Mesenchymal stem cell (in vitro differentiated cells and primary cell): Measurements from ENCODE around the gene RFTN1.

Experiments used
- DNase-seq: peaks from one replicate; pipeline ENCODE4 v3.0.0-alpha.2; 2013
- H2AFZ ChIP-seq: one replicate; pipeline ENCODE4 v1.6.1; 2013; ENCODE audit warnings: low read depth, mild to moderate bottlenecking, control low read depth, inconsistent platforms, low read length, moderate library complexity
- H2AK5ac ChIP-seq: 2 replicates; pipeline ENCODE4 v1.6.1; 2013; ENCODE audit warnings: low read length, moderate library complexity, mild to moderate bottlenecking, inconsistent platforms; ENCODE audit not compliant: severe bottlenecking
- H2BK120ac ChIP-seq: one replicate; pipeline ENCODE4 v1.6.1; 2013; ENCODE audit warnings: low read depth, mild to moderate bottlenecking, inconsistent platforms, low read length, moderate library complexity
- H2BK12ac ChIP-seq, 2 experiments: one replicate each; pipeline ENCODE4 v1.6.1; 2013; ENCODE audit warnings: inconsistent platforms in 2 of 2, low read length in 2 of 2, mild to moderate bottlenecking in 2 of 2, moderate library complexity in 2 of 2, control low read depth in 1 of 2
- H2BK15ac ChIP-seq: one replicate; pipeline ENCODE4 v1.6.1; 2013; ENCODE audit warnings: mild to moderate bottlenecking, low read depth, inconsistent platforms; ENCODE audit not compliant: poor library complexity, severe bottlenecking
- H2BK5ac ChIP-seq: 2 replicates; pipeline ENCODE4 v1.6.1; 2013; ENCODE audit warnings: low read depth, mild to moderate bottlenecking, low read length, control low read depth, inconsistent platforms; ENCODE audit not compliant: poor library complexity, severe bottlenecking
- H3K14ac ChIP-seq, 2 experiments: one replicate each; pipeline ENCODE4 v1.6.1; 2013; ENCODE audit warnings: inconsistent platforms in 2 of 2, low read length in 2 of 2, control low read depth in 1 of 2, mild to moderate bottlenecking in 1 of 2, moderate library complexity in 1 of 2
- H3K18ac ChIP-seq, 2 experiments: one replicate each; pipeline ENCODE4 v1.6.1; 2013; ENCODE audit warnings: inconsistent platforms in 2 of 2, low read length in 2 of 2, control low read depth in 1 of 2, low read depth in 1 of 2, mild to moderate bottlenecking in 1 of 2
- H3K23ac ChIP-seq, 2 experiments: one replicate each; pipeline ENCODE4 v1.6.1; 2013; ENCODE audit warnings: inconsistent platforms in 2 of 2, low read length in 2 of 2, mild to moderate bottlenecking in 2 of 2, moderate library complexity in 2 of 2, control low read depth in 1 of 2
- H3K27ac ChIP-seq: 2 replicates; pipeline ENCODE4 v1.5.1; 2013; ENCODE audit warnings: mild to moderate bottlenecking, moderate library complexity, low read length, control low read depth, inconsistent platforms; ENCODE audit not compliant: poor library complexity, severe bottlenecking
- H3K27me3 ChIP-seq, 2 experiments: 2 replicates each; pipeline versions ENCODE4 v1.6.1 to v1.7.0; 2013; ENCODE audit warnings: low read length in 2 of 2, mild to moderate bottlenecking in 2 of 2, moderate library complexity in 2 of 2, control low read depth in 1 of 2, inconsistent platforms in 1 of 2; ENCODE audit not compliant: control insufficient read depth in 1 of 2, insufficient read depth in 1 of 2
- H3K36me3 ChIP-seq, 2 experiments: 2 replicates each; pipeline versions ENCODE4 v1.6.1 to v1.7.0; 2013; ENCODE audit warnings: low read length in 2 of 2, control low read depth in 1 of 2, inconsistent platforms in 1 of 2, low read depth in 1 of 2, mild to moderate bottlenecking in 1 of 2; ENCODE audit not compliant: insufficient read depth in 2 of 2, control insufficient read depth in 1 of 2
- H3K4ac ChIP-seq, 2 experiments: one replicate each; pipeline ENCODE4 v1.6.1; 2013; ENCODE audit warnings: inconsistent platforms in 2 of 2, low read length in 2 of 2, mild to moderate bottlenecking in 2 of 2, moderate library complexity in 2 of 2, control low read depth in 1 of 2, low read depth in 1 of 2
- H3K4me1 ChIP-seq: 2 replicates; pipeline ENCODE4 v1.6.1; 2013; ENCODE audit warnings: low read depth, low read length, control low read depth; ENCODE audit not compliant: control insufficient read depth, insufficient read depth
- H3K4me2 ChIP-seq: 2 replicates; pipeline ENCODE4 v1.6.1; 2013; ENCODE audit warnings: low read length, mild to moderate bottlenecking, inconsistent platforms; ENCODE audit not compliant: poor library complexity, severe bottlenecking
- H3K4me3 ChIP-seq, 2 experiments: 2 replicates each; pipeline versions ENCODE4 v1.5.1 to v1.7.0; 2013; ENCODE audit warnings: low read length in 2 of 2, mild to moderate bottlenecking in 2 of 2, control low read depth in 1 of 2, low read depth in 1 of 2; ENCODE audit not compliant: insufficient read depth in 1 of 2
- H3K79me1 ChIP-seq: replicated peaks from 2 replicates; pipeline ENCODE4 v1.6.1; 2013; ENCODE audit warnings: mild to moderate bottlenecking, control low read depth, low read length, inconsistent platforms; ENCODE audit not compliant: poor library complexity, severe bottlenecking
- H3K9ac ChIP-seq: 2 replicates; pipeline ENCODE4 v1.7.0; 2013; ENCODE audit warnings: mild to moderate bottlenecking, low read length, moderate library complexity
- H3K9me3 ChIP-seq: 2 replicates; pipeline ENCODE4 v1.7.0; 2013; ENCODE audit warnings: mild to moderate bottlenecking, low read length; ENCODE audit not compliant: control insufficient read depth
- H4K8ac ChIP-seq: one replicate; pipeline ENCODE4 v1.6.1; 2013; ENCODE audit warnings: inconsistent platforms, mild to moderate bottlenecking, low read length, moderate library complexity
- H4K91ac ChIP-seq: one replicate; pipeline ENCODE4 v1.6.1; 2013; ENCODE audit warnings: mild to moderate bottlenecking, low read length, inconsistent platforms
- WGBS: methylation state at CpG from one replicate; pipeline ENCODE4 v1.1.7; 2013; ENCODE audit warnings: mixed read lengths; 5-methylcytosine and 5-hydroxymethylcytosine counted together

Gene RFTN1

GRCh38 chr3:16335772-16336645 is 177.5 kb downstream of the RFTN1 start:
- no peak overlapping the region for H3K4me2 ChIP-seq
- no peak overlapping the region for H3K23ac ChIP-seq
- peaks cover 31 to 35% of the 10 kb centered on the region in 2 experiments for H3K36me3 ChIP-seq
- H2BK15ac ChIP-seq: no peak overlapping the region
- peaks cover 25% of the 10 kb centered on the region for H3K79me1 ChIP-seq
- peaks cover 7% of the 10 kb centered on the region for H3K9me3 ChIP-seq
- H3K9ac ChIP-seq: no peak overlapping the region
- no peak overlapping the region for H3K27ac ChIP-seq
- no peak overlapping the region for H3K4ac ChIP-seq
- no peaks in the 10 kb centered on the region for H3K27me3 ChIP-seq
- H3K14ac ChIP-seq: no peak overlapping the region
- H4K8ac ChIP-seq: peak overlapping the region; percentile 7
- no peak overlapping the region for H2BK5ac ChIP-seq
- H4K91ac ChIP-seq: peak overlapping the region; percentile 43
- no peak overlapping the region for H2AK5ac ChIP-seq
- DNase-seq: no peak
- peak overlapping the region in 1 of 2 experiments; percentile 32 for H2BK12ac ChIP-seq
- WGBS: 100% methylated on average over 7 of the region's 14 CpGs
- peaks cover 7% of the 10 kb centered on the region for H3K4me1 ChIP-seq
- peak overlapping the region; percentile 50 to 57 for H3K18ac ChIP-seq
- no peak overlapping the region for H2BK120ac ChIP-seq
- no peak overlapping the region for H2AFZ ChIP-seq
- H3K4me3 ChIP-seq: no peak overlapping the region

DNA sequence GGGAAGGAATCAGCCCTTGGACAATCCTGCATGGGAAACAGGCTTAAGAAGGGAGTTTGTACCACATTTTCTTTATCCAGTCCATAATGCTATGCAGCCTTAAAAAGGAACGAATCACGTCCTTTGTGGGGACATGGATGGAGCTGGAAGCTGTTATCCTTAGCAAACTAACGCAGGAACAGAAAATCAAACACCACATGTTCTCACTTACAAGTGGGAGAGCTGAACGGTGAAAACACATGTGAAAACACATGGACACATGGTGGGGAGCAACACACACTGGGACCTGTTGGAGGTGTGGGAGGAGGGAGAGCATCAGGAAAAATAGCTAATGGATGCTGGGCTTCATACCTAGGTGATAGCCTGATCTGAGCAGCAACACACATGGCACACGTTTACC is 178.2 kb downstream of the RFTN1 start:
- Histone ChIP-seq H3K36me3 (peaks cover 31 to 41% of the 10 kb centered on the region in 2 experiments), H3K27me3 (no peaks in the 10 kb centered on the region), H4K8ac (no peak overlapping the region), H3K27ac (no peak overlapping the region), H3K9me3 (peaks cover 7% of the 10 kb centered on the region), H3K4me3 (no peak overlapping the region), H3K23ac (no peak overlapping the region), H3K14ac (no peak overlapping the region), H3K18ac (peak overlapping the region in 1 of 2 experiments; percentile 26), H2BK15ac (no peak overlapping the region), H3K4ac (no peak overlapping the region), H3K9ac (no peak overlapping the region), H2BK12ac (no peak overlapping the region), H3K4me2 (no peak overlapping the region), H2BK5ac (no peak overlapping the region), H3K79me1 (peaks cover 27% of the 10 kb centered on the region), H2AK5ac (no peak overlapping the region), H3K4me1 (peaks cover 7% of the 10 kb centered on the region), H2BK120ac (no peak overlapping the region), H2AFZ (no peak overlapping the region), H4K91ac (no peak overlapping the region)
- 93% methylated on average over 3 of the region's 5 CpGs for WGBS
- no peak for DNase-seq

DNA sequence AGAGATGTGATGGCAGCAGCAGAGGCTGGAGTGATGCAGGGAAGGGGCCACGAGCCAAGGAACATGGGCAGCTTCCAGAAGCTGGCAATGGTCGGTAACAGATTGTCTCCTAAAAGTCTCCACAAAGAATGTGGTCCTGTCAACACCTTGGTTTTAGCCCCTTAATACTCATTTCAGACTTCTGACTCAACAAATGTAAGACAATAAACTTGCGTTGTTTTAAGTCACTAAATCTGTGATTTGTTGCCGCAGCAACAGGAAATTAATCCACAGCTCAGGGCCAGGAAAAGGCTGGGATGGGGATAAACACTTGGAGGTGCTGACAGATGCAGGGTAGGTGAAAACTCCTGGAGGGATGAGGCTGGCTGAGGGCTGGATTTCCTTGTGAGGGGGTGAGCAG is 178.6 kb downstream of the RFTN1 start:
- no peak overlapping the region for H2AK5ac ChIP-seq
- no peak overlapping the region for H2AFZ ChIP-seq
- H3K9me3 ChIP-seq: peaks cover 7% of the 10 kb centered on the region
- H3K27ac ChIP-seq: no peak overlapping the region
- H3K14ac ChIP-seq: no peak overlapping the region
- WGBS: 66% methylated on average over 4 of the region's 4 CpGs
- H2BK12ac ChIP-seq: no peak overlapping the region
- no peak overlapping the region for H3K9ac ChIP-seq
- peak overlapping the region in 1 of 2 experiments; percentile 7 for H3K18ac ChIP-seq
- DNase-seq: no peak
- H3K4me2 ChIP-seq: no peak overlapping the region
- H2BK5ac ChIP-seq: no peak overlapping the region
- H3K4ac ChIP-seq: no peak overlapping the region
- peaks cover 27% of the 10 kb centered on the region for H3K79me1 ChIP-seq
- H2BK120ac ChIP-seq: no peak overlapping the region
- no peak overlapping the region for H2BK15ac ChIP-seq
- no peak overlapping the region for H3K4me3 ChIP-seq
- H4K91ac ChIP-seq: no peak overlapping the region
- H3K4me1 ChIP-seq: peaks cover 7% of the 10 kb centered on the region
- no peak overlapping the region for H3K23ac ChIP-seq
- H3K27me3 ChIP-seq: no peaks in the 10 kb centered on the region
- H3K36me3 ChIP-seq: peaks cover 31 to 43% of the 10 kb centered on the region in 2 experiments
- H4K8ac ChIP-seq: no peak overlapping the region

GRCh38 chr3:16332904-16333426 is 180.5 kb downstream of the RFTN1 start:
- H2BK12ac ChIP-seq: no peak overlapping the region
- H3K36me3 ChIP-seq: peaks cover 34 to 50% of the 10 kb centered on the region in 2 experiments
- no peak overlapping the region for H4K91ac ChIP-seq
- peak overlapping the region; percentile 15 for H3K27ac ChIP-seq
- H3K18ac ChIP-seq: no peak overlapping the region
- H3K79me1 ChIP-seq: peaks cover 35% of the 10 kb centered on the region
- peaks cover 7% of the 10 kb centered on the region for H3K9me3 ChIP-seq
- peak overlapping the region; percentile 32 for H3K9ac ChIP-seq
- no peak overlapping the region for H4K8ac ChIP-seq
- no peak overlapping the region for H3K4me2 ChIP-seq
- H2BK15ac ChIP-seq: no peak overlapping the region
- H2BK5ac ChIP-seq: no peak overlapping the region
- peaks cover 4% of the 10 kb centered on the region for H3K4me1 ChIP-seq
- WGBS: no CpG with 5 or more reads among the region's 1 CpG
- H3K23ac ChIP-seq: no peak overlapping the region
- no peak overlapping the region for H3K4me3 ChIP-seq
- no peak overlapping the region for H2AFZ ChIP-seq
- H3K4ac ChIP-seq: no peak overlapping the region
- no peak overlapping the region for H2BK120ac ChIP-seq
- no peak overlapping the region for H3K14ac ChIP-seq
- H3K27me3 ChIP-seq: no peaks in the 10 kb centered on the region
- no peak overlapping the region for H2AK5ac ChIP-seq
- DNase-seq: peak; percentile 52
